GM12865 (cell line): ENCODE data around the gene MRPL33.
"Not testable (repeated sequence)": the region's sequence is repeated elsewhere in the genome, so short reads cannot be mapped to it uniquely, and the experiment has no call there.

Source experiments
- DNase-seq: peaks from one replicate; pipeline ENCODE4 v3.0.0; 2010; ENCODE audit warnings: low read depth
- H3K4me3 ChIP-seq: 2 replicates; pipeline ENCODE4 v1.5.1; 2011; ENCODE audit warnings: mild to moderate bottlenecking, low read depth, low read length, control low read depth
- CTCF ChIP-seq: IDR thresholded peaks from 2 replicates; pipeline ENCODE4 v1.5.1; 2011; ENCODE audit warnings: low read length, control low read depth, low read depth, inconsistent platforms; ENCODE audit not compliant: insufficient read depth; ENCODE audit errors: missing control alignments

The MRPL33 gene

DNA sequence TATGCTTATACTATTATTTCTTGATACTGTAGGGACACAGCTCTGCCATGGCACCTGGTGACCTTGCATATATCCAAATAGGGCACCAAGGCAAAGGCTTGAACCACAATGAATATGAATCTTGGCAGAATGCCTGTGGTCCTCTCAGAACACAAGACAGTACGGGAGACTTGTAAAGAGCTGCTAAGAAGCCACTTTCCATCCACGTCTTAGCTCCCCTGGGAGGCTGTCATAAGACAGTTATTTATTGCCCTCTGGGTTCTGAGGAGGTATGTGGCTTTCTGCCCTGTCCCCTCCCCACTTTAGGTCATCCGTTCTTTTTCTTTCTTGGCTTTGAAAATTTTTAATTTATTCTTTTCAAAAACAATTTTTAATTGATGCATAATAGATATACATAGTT, 29.8 kb upstream of the MRPL33 start:
- DNase-seq = no peak
- H3K4me3 ChIP-seq = no peak overlapping the region
- TF ChIP-seq CTCF = no peak

- DNase-seq = no peak
- no peak for TF ChIP-seq CTCF
- H3K4me3 ChIP-seq = no peak overlapping the region
Observed at GRCh38 chr2:27742571-27742970, 28.9 kb upstream of the MRPL33 start.

DNA sequence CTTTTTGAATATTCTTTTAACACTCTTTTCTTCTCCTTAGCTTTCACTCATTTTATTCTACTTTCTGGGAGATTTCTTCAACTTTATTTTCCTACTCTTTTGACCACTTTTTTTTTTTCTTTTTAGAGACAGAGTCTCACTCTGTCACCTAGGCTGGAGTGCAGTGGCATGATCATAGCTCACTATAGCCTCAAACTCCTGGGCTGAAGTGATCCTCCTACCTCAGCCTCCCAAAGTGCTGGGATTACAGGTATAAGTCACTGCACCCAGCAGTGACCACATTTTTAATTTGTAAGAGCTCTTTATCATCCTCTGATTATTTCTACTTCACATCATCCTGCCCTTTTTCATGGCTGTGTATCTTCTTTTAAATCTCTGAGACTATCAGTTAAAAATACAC, 26.0 kb upstream of the MRPL33 start:
- H3K4me3 ChIP-seq, DNase-seq: not testable (repeated sequence)

GRCh38 chr2:27746325-27746724, 25.2 kb upstream of the MRPL33 start:
- H3K4me3 ChIP-seq = no peak overlapping the region
- DNase-seq = no peak
- no peak for TF ChIP-seq CTCF

- no peak for TF ChIP-seq CTCF
- no peak overlapping the region for H3K4me3 ChIP-seq
- DNase-seq = no peak
Observed at GRCh38 chr2:27747827-27748352, 23.6 kb upstream of the MRPL33 start.

GRCh38 chr2:27748803-27749554, 22.5 kb upstream of the MRPL33 start:
- H3K4me3 ChIP-seq = not testable (repeated sequence)

DNA sequence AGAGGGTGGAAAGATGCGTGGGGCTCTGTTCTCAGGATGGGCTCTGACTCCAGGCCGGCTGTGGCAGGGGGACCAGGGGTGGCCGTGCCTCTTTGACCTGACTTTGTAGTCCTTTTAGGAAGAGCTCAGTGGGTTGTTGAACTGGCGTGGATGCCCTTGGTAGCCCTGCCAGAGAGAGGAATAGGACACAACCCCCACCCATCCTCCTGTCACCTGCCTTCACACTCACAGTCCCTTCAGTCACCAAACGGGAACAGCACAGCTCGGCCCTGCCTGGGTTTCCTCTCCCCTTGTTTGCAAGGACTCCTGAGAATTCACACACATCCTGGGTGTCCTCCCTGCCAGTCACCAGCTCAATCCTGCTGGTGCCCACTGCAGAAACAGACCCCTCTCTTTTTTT, 20.1 kb upstream of the MRPL33 start:
- TF ChIP-seq CTCF = no peak
- no peak for DNase-seq
- no peak overlapping the region for H3K4me3 ChIP-seq

More at GRCh38 chr2:27748803-27749554, 22.5 kb upstream of the MRPL33 start:
- DNase-seq = not testable (repeated sequence)

DNA sequence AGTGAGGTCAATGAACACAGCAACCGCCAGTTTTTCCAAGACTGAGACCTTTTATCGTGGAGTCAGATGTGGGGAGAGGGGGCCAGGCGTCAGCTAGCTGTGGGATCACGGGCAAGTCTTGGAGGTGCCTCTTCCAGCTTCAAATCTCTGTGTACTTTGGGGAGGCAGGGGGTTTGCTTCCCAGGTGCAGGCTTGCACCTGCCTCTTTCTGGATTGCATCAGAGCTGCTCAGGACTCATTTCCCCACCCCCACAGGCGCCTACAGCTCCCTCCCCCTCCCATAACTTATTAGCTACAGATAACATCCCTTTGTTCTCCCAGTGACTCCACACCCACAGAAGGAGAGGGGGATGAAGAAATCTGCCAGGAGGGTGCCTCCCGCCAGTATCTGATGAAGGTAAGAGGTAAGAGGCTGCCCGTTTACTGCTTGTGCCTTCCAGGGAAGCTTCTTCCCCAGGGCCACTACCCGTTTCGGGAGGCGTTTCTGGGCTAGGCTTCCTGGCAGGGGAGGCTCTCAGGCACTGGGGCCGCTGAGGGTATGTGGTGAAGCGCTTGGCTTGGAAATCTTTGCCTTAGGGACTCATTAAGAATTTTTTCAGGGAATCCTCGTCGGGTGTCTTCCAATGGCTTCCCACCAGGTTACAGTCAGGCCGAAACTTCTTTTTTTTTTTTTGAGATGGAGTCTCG, 18.8 kb upstream of the MRPL33 start:
- no peak for TF ChIP-seq CTCF
- no peak for DNase-seq
- no peak overlapping the region for H3K4me3 ChIP-seq
